GM23338 (cell line): ENCODE data around the gene IKZF1.

Experiments
- CREB1 ChIP-seq: fragments of 250-450 bp; sonication (Bioruptor Pico); IDR thresholded peaks from 2 replicates; pipeline ENCODE4 v1.5.0; 2020; ENCODE audit warnings: low read depth, mild to moderate bottlenecking, moderate library complexity
- CTCF ChIP-seq, 2 experiments: fragments of 200-600 bp in 1 of 2; sonication (generic) in 1 of 2; conservative IDR thresholded peaks; 2 replicates each; pipeline versions ENCODE4 v1.5.1 to v1.6.1; 2016 to 2017; ENCODE audit warnings: antibody characterized with exemption in 2 of 2, low read depth in 2 of 2, mild to moderate bottlenecking in 2 of 2, moderate library complexity in 1 of 2
- ETS1 ChIP-seq: IDR thresholded peaks from 2 replicates; pipeline ENCODE4 v1.6.1; 2016; ENCODE audit warnings: antibody characterized with exemption
- EZH2 ChIP-seq: fragments of 200-600 bp; sonication (generic); IDR thresholded peaks from one replicate; pipeline ENCODE4 v1.8.0; 2017; ENCODE audit warnings: antibody characterized with exemption, mild to moderate bottlenecking, low read depth; ENCODE audit not compliant: unreplicated experiment
- EZH2phosphoT487 ChIP-seq: fragments of 200-600 bp; sonication (generic); IDR thresholded peaks from one replicate; pipeline ENCODE4 v1.8.1; 2018; ENCODE audit warnings: antibody characterized with exemption; ENCODE audit not compliant: unreplicated experiment
- JUNB ChIP-seq: IDR thresholded peaks from one replicate; pipeline ENCODE4 v1.6.1; 2016; ENCODE audit warnings: antibody characterized with exemption; ENCODE audit not compliant: unreplicated experiment
- POLR2AphosphoS5 ChIP-seq: IDR thresholded peaks from 2 replicates; pipeline ENCODE4 v1.6.1; 2016; ENCODE audit warnings: antibody characterized with exemption, low read depth
- REST ChIP-seq: IDR thresholded peaks from one replicate; pipeline ENCODE4 v1.6.1; 2018; ENCODE audit warnings: antibody characterized with exemption; ENCODE audit not compliant: unreplicated experiment
- STAT1 ChIP-seq: IDR thresholded peaks from one replicate; pipeline ENCODE4 v1.6.1; 2016; ENCODE audit warnings: antibody characterized with exemption; ENCODE audit not compliant: unreplicated experiment
- ZNF114 ChIP-seq: fragments of 250-450 bp; sonication (Bioruptor Pico); IDR thresholded peaks from 2 replicates; pipeline ENCODE4 v1.5.0; 2020; ENCODE audit warnings: mild to moderate bottlenecking, moderate library complexity

- TF ChIP-seq CTCF (conservative IDR thresholded peaks at IDR 0.05; ENCODE audit: low read depth in 2 of 2) (no peak), REST (no peak), EZH2 (no peak), POLR2AphosphoS5 (no peak), ETS1 (no peak), EZH2phosphoT487 (no peak), STAT1 (no peak), JUNB (no peak), CREB1 (CRISPR knock-in tag) (no peak), ZNF114 (CRISPR knock-in tag) (no peak)
These were observed 31.2 kb upstream of the IKZF1 start for GRCh38 chr7:50273301-50273700.
